ENCODE data around the gene MARF1. TPM values are rescaled to one million over a fixed set of nuclear protein-coding genes. Genes with fewer than 3 reads are reported as not detected.

The MARF1 gene
- total and polyA plus RNA-seq, 2 of the 8 experiments (the other 6 are each of a cell fraction or from before 2014, with no cell fraction given): 5.6 to 31.4 TPM

DNA sequence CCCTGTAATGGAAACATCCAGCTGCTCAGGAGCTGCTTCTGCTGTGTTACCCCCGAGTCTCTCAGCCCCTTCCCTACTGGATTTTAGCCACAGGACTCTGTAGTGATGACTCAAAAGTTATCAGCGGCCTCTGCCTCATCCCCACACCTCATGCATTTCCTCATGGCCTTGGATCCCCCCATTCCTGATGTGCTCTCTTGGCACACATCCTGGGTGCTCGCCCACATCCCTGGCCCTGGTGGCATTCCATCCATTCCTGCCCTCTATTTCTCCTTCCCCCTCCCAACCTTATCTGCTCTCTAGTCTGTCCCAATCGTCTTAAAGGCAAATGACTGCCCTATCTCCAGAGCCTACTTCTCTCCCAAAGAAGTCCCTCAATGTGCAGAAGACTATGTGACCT is 24.6 kb downstream of the MARF1 start (continued):
- TF ChIP-seq, protein P1, sequence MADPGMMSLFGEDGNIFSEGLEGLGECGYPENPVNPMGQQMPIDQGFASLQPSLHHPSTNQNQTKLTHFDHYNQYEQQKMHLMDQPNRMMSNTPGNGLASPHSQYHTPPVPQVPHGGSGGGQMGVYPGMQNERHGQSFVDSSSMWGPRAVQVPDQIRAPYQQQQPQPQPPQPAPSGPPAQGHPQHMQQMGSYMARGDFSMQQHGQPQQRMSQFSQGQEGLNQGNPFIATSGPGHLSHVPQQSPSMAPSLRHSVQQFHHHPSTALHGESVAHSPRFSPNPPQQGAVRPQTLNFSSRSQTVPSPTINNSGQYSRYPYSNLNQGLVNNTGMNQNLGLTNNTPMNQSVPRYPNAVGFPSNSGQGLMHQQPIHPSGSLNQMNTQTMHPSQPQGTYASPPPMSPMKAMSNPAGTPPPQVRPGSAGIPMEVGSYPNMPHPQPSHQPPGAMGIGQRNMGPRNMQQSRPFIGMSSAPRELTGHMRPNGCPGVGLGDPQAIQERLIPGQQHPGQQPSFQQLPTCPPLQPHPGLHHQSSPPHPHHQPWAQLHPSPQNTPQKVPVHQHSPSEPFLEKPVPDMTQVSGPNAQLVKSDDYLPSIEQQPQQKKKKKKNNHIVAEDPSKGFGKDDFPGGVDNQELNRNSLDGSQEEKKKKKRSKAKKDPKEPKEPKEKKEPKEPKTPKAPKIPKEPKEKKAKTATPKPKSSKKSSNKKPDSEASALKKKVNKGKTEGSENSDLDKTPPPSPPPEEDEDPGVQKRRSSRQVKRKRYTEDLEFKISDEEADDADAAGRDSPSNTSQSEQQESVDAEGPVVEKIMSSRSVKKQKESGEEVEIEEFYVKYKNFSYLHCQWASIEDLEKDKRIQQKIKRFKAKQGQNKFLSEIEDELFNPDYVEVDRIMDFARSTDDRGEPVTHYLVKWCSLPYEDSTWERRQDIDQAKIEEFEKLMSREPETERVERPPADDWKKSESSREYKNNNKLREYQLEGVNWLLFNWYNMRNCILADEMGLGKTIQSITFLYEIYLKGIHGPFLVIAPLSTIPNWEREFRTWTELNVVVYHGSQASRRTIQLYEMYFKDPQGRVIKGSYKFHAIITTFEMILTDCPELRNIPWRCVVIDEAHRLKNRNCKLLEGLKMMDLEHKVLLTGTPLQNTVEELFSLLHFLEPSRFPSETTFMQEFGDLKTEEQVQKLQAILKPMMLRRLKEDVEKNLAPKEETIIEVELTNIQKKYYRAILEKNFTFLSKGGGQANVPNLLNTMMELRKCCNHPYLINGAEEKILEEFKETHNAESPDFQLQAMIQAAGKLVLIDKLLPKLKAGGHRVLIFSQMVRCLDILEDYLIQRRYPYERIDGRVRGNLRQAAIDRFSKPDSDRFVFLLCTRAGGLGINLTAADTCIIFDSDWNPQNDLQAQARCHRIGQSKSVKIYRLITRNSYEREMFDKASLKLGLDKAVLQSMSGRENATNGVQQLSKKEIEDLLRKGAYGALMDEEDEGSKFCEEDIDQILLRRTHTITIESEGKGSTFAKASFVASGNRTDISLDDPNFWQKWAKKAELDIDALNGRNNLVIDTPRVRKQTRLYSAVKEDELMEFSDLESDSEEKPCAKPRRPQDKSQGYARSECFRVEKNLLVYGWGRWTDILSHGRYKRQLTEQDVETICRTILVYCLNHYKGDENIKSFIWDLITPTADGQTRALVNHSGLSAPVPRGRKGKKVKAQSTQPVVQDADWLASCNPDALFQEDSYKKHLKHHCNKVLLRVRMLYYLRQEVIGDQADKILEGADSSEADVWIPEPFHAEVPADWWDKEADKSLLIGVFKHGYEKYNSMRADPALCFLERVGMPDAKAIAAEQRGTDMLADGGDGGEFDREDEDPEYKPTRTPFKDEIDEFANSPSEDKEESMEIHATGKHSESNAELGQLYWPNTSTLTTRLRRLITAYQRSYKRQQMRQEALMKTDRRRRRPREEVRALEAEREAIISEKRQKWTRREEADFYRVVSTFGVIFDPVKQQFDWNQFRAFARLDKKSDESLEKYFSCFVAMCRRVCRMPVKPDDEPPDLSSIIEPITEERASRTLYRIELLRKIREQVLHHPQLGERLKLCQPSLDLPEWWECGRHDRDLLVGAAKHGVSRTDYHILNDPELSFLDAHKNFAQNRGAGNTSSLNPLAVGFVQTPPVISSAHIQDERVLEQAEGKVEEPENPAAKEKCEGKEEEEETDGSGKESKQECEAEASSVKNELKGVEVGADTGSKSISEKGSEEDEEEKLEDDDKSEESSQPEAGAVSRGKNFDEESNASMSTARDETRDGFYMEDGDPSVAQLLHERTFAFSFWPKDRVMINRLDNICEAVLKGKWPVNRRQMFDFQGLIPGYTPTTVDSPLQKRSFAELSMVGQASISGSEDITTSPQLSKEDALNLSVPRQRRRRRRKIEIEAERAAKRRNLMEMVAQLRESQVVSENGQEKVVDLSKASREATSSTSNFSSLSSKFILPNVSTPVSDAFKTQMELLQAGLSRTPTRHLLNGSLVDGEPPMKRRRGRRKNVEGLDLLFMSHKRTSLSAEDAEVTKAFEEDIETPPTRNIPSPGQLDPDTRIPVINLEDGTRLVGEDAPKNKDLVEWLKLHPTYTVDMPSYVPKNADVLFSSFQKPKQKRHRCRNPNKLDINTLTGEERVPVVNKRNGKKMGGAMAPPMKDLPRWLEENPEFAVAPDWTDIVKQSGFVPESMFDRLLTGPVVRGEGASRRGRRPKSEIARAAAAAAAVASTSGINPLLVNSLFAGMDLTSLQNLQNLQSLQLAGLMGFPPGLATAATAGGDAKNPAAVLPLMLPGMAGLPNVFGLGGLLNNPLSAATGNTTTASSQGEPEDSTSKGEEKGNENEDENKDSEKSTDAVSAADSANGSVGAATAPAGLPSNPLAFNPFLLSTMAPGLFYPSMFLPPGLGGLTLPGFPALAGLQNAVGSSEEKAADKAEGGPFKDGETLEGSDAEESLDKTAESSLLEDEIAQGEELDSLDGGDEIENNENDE (IDR thresholded peaks at IDR 0.05; ENCODE audit: insufficient replicate concordance, low read length): no peak
- no peak for TF ChIP-seq SIX5 (IDR thresholded peaks at IDR 0.05; ENCODE audit: low read depth, low read length)
- TF ChIP-seq CTBP2 (IDR thresholded peaks at IDR 0.05; ENCODE audit: borderline replicate concordance, insufficient read depth, insufficient read length, low read length): no peak
- no peak for TF ChIP-seq SP2 (IDR thresholded peaks at IDR 0.05; ENCODE audit: low read length)
- TF ChIP-seq HDAC2 (IDR thresholded peaks at IDR 0.05; ENCODE audit: borderline replicate concordance in 1 of 2, low read depth in 2 of 2, low read length in 2 of 2): no peak
- no peak for TF ChIP-seq ZNF274 (IDR thresholded peaks at IDR 0.05; ENCODE audit: borderline replicate concordance, extremely low read depth, low read length)
- TF ChIP-seq POLR2AphosphoS5 (IDR thresholded peaks at IDR 0.05; ENCODE audit: low read depth, low read length): no peak
- no peak for TF ChIP-seq SIRT6 (IDR thresholded peaks at IDR 0.05; ENCODE audit: low read length)

Measured in H1 (cell line).